Naive B cell (primary cell): ENCODE data around the gene AGT. TPM values are rescaled to one million over a fixed set of nuclear protein-coding genes. Genes with fewer than 3 reads are reported as not detected.
"Not testable (repeated sequence)": the region's sequence is repeated elsewhere in the genome, so short reads cannot be mapped to it uniquely, and the experiment has no call there.

Experiments used
- ATAC-seq, 2 donors: fragments of 150-1000 bp; cut with Tn5 transposase; 2 replicates each; pipeline ENCODE4 v1.10.0; 2021; ENCODE audit warnings: low read depth in 2 of 2, mild to moderate bottlenecking in 2 of 2, moderate library complexity in 2 of 2
- DNase-seq: peaks from one replicate; pipeline ENCODE4 v3.0.0; 2022
- H3K27ac Mint-ChIP-seq, 6 donors: one replicate each; pipeline ENCODE4 v1.8.0; 2020 to 2022; ENCODE audit warnings: mild to moderate bottlenecking in 6 of 6, mixed read lengths in 6 of 6, moderate library complexity in 5 of 6, inconsistent platforms in 2 of 6
- H3K27me3 Mint-ChIP-seq, 3 donors: one replicate each; pipeline ENCODE4 v1.8.0; 2021 to 2022; ENCODE audit warnings: mixed read lengths in 3 of 3, mild to moderate bottlenecking in 1 of 3
- H3K36me3 Mint-ChIP-seq, 2 donors: one replicate each; pipeline ENCODE4 v1.8.0; 2020 to 2022; ENCODE audit warnings: mixed read lengths in 2 of 2, inconsistent platforms in 1 of 2, mild to moderate bottlenecking in 1 of 2
- H3K4me1 Mint-ChIP-seq, 3 donors: one replicate each; pipeline ENCODE4 v1.8.0; 2020 to 2022; ENCODE audit warnings: mixed read lengths in 3 of 3, inconsistent platforms in 1 of 3, mild to moderate bottlenecking in 1 of 3, moderate library complexity in 1 of 3
- H3K4me3 Mint-ChIP-seq, 8 donors: one replicate each; pipeline ENCODE4 v1.8.0; 2020 to 2022; ENCODE audit warnings: mild to moderate bottlenecking in 8 of 8, mixed read lengths in 8 of 8, moderate library complexity in 8 of 8, inconsistent platforms in 2 of 8
- H3K9me3 Mint-ChIP-seq, 7 donors: one replicate each; pipeline ENCODE4 v1.8.0; 2020 to 2022; ENCODE audit warnings: mixed read lengths in 7 of 7, mild to moderate bottlenecking in 5 of 7, inconsistent platforms in 2 of 7, moderate library complexity in 1 of 7
- polyA plus RNA-seq, 6 donors: library from polyadenylated mRNA; unstranded; fragments of 300-500 nt; fragmentation: Illumina TruSeq; gene quantifications; one replicate each; pipeline ENCODE4 v1.2.3, GENCODE V29; 2021; ENCODE audit warnings: low read depth in 6 of 6

Gene AGT
- polyA plus RNA-seq, 6 donors from 2014 or later: not detected

GRCh38 chr1:230730977-230731376 lies 17.1 kb upstream of the AGT start:
- H3K27ac Mint-ChIP-seq: peak overlapping the region in 1 of 6 donors; percentile 86
- H3K9me3 Mint-ChIP-seq: peaks cover 0 to 6% (median 0%) of the 10 kb centered on the region in 7 donors
- DNase-seq: no peak
- H3K27me3 Mint-ChIP-seq: peaks cover 9 to 60% (median 46%) of the 10 kb centered on the region in 3 donors
- no peak overlapping the region for H3K4me3 Mint-ChIP-seq
- no peak for ATAC-seq
- no peaks in the 10 kb centered on the region for H3K36me3 Mint-ChIP-seq
- H3K4me1 Mint-ChIP-seq: no peaks in the 10 kb centered on the region

GRCh38 chr1:230728710-230729392 lies 14.9 kb upstream of the AGT start:
- no peak for DNase-seq
- Mint-ChIP-seq H3K27ac (no peak overlapping the region), H3K4me3 (no peak overlapping the region), H3K27me3 (peaks cover 11 to 56% (median 34%) of the 10 kb centered on the region in 3 donors), H3K9me3 (peaks cover 0 to 7% (median 0%) of the 10 kb centered on the region in 7 donors), H3K4me1 (no peaks in the 10 kb centered on the region), H3K36me3 (no peaks in the 10 kb centered on the region)
- ATAC-seq: no peak

GRCh38 chr1:230725256-230726012 lies 11.5 kb upstream of the AGT start:
- Mint-ChIP-seq H3K9me3 (peaks cover 5 to 29% (median 12%) of the 10 kb centered on the region in 7 donors), H3K4me1 (no peaks in the 10 kb centered on the region), H3K36me3 (peaks cover 5 to 10% of the 10 kb centered on the region in 2 donors), H3K27ac (no peak overlapping the region), H3K27me3 (peaks cover 14 to 42% (median 33%) of the 10 kb centered on the region in 3 donors), H3K4me3 (no peak overlapping the region)
- ATAC-seq (no peak), DNase-seq (no peak)

GRCh38 chr1:230721849-230722522 lies 8.1 kb upstream of the AGT start:
- H3K27me3 Mint-ChIP-seq: peaks cover 17 to 27% (median 24%) of the 10 kb centered on the region in 3 donors
- H3K4me3 Mint-ChIP-seq, ATAC-seq, DNase-seq, H3K4me1 Mint-ChIP-seq, H3K27ac Mint-ChIP-seq: not testable (repeated sequence)
- peaks cover 5 to 10% of the 10 kb centered on the region in 2 donors for H3K36me3 Mint-ChIP-seq
- H3K9me3 Mint-ChIP-seq: peaks cover 5 to 25% (median 16%) of the 10 kb centered on the region in 7 donors

- ATAC-seq: no peak
- Mint-ChIP-seq H3K36me3 (peaks cover 5 to 10% of the 10 kb centered on the region in 2 donors), H3K4me3 (no peak overlapping the region), H3K27me3 (peaks cover 14 to 34% (median 25%) of the 10 kb centered on the region in 3 donors), H3K27ac (no peak overlapping the region), H3K9me3 (peaks cover 10 to 26% (median 16%) of the 10 kb centered on the region in 7 donors), H3K4me1 (no peaks in the 10 kb centered on the region)
- no peak for DNase-seq
Observed at GRCh38 chr1:230717251-230717650, 3.3 kb upstream of the AGT start.

- peaks cover 14 to 33% (median 25%) of the 10 kb centered on the region in 3 donors for H3K27me3 Mint-ChIP-seq
- H3K4me3 Mint-ChIP-seq, H3K36me3 Mint-ChIP-seq, H3K27ac Mint-ChIP-seq, DNase-seq, H3K4me1 Mint-ChIP-seq, ATAC-seq: not testable (repeated sequence)
- peaks cover 7 to 20% (median 12%) of the 10 kb centered on the region in 7 donors for H3K9me3 Mint-ChIP-seq
Observed at GRCh38 chr1:230716453-230716852, 2.5 kb upstream of the AGT start.

- Mint-ChIP-seq H3K36me3 (no peaks in the 10 kb centered on the region), H3K27me3 (peaks cover 19 to 25% (median 25%) of the 10 kb centered on the region in 3 donors), H3K4me1 (no peaks in the 10 kb centered on the region), H3K27ac (no peak overlapping the region), H3K4me3 (no peak overlapping the region), H3K9me3 (peaks cover 4 to 16% (median 7%) of the 10 kb centered on the region in 7 donors)
- ATAC-seq: no peak
- DNase-seq: no peak
Observed at GRCh38 chr1:230715510-230715909, 1.6 kb upstream of the AGT start.

- H3K27me3 Mint-ChIP-seq: peaks cover 24 to 33% (median 24%) of the 10 kb centered on the region in 3 donors
- DNase-seq (no peak), ATAC-seq (no peak)
- no peak overlapping the region for H3K4me3 Mint-ChIP-seq
- no peaks in the 10 kb centered on the region for H3K36me3 Mint-ChIP-seq
- no peak overlapping the region for H3K27ac Mint-ChIP-seq
- H3K9me3 Mint-ChIP-seq: peaks cover 4 to 16% (median 6%) of the 10 kb centered on the region in 7 donors
- H3K4me1 Mint-ChIP-seq: no peaks in the 10 kb centered on the region
Observed at GRCh38 chr1:230713547-230713914, 391 bp downstream of the AGT start.

- DNase-seq (no peak), ATAC-seq (no peak)
- no peaks in the 10 kb centered on the region for H3K36me3 Mint-ChIP-seq
- H3K9me3 Mint-ChIP-seq: peaks cover 3 to 16% (median 6%) of the 10 kb centered on the region in 7 donors
- H3K4me1 Mint-ChIP-seq: no peaks in the 10 kb centered on the region
- H3K27me3 Mint-ChIP-seq: peaks cover 21 to 37% (median 24%) of the 10 kb centered on the region in 3 donors
- no peak overlapping the region for H3K27ac Mint-ChIP-seq
- peak overlapping the region in 1 of 8 donors; percentile 6 for H3K4me3 Mint-ChIP-seq
Observed at GRCh38 chr1:230713138-230713537, 784 bp downstream of the AGT start.

- peaks cover 3 to 16% (median 6%) of the 10 kb centered on the region in 7 donors for H3K9me3 Mint-ChIP-seq
- H3K27me3 Mint-ChIP-seq: peaks cover 21 to 43% (median 31%) of the 10 kb centered on the region in 3 donors
- DNase-seq (no peak), ATAC-seq (no peak)
- H3K27ac Mint-ChIP-seq: no peak overlapping the region
- H3K4me3 Mint-ChIP-seq: no peak overlapping the region
- peaks cover 0 to 4% (median 2%) of the 10 kb centered on the region in 3 donors for H3K4me1 Mint-ChIP-seq
- no peaks in the 10 kb centered on the region for H3K36me3 Mint-ChIP-seq
Observed at GRCh38 chr1:230712470-230712942, 1.4 kb downstream of the AGT start.

- H3K4me1 Mint-ChIP-seq: peaks cover 0 to 5% (median 2%) of the 10 kb centered on the region in 3 donors
- H3K36me3 Mint-ChIP-seq: no peaks in the 10 kb centered on the region
- no peak overlapping the region for H3K27ac Mint-ChIP-seq
- H3K9me3 Mint-ChIP-seq: peaks cover 0 to 9% (median 3%) of the 10 kb centered on the region in 7 donors
- H3K27me3 Mint-ChIP-seq: peaks cover 12 to 54% (median 34%) of the 10 kb centered on the region in 3 donors
- no peak for ATAC-seq
- DNase-seq: no peak
- H3K4me3 Mint-ChIP-seq: no peak overlapping the region
Observed at GRCh38 chr1:230711245-230711644, 2.7 kb downstream of the AGT start.

GRCh38 chr1:230710543-230710904 lies 3.4 kb downstream of the AGT start:
- H3K4me1 Mint-ChIP-seq: peaks cover 0 to 5% (median 2%) of the 10 kb centered on the region in 3 donors
- no peak overlapping the region for H3K27ac Mint-ChIP-seq
- DNase-seq (no peak), ATAC-seq (no peak)
- peaks cover 12 to 54% (median 34%) of the 10 kb centered on the region in 3 donors for H3K27me3 Mint-ChIP-seq
- H3K4me3 Mint-ChIP-seq: no peak overlapping the region
- H3K36me3 Mint-ChIP-seq: no peaks in the 10 kb centered on the region
- H3K9me3 Mint-ChIP-seq: peaks cover 0 to 2% (median 0%) of the 10 kb centered on the region in 7 donors
